Keratinocyte (primary cell): ENCODE measurements around the gene GOLGA6L7.

Source experiments
- EZH2 ChIP-seq: IDR thresholded peaks from one replicate; pipeline ENCODE4 v1.6.1; 2012; ENCODE audit warnings: inconsistent platforms, mild to moderate bottlenecking, low read length, moderate library complexity
- TF ChIP-seq, protein P1 (sequence below), 3 experiments: IDR thresholded peaks in 1 of 3; conservative IDR thresholded peaks in 1 of 3; optimal IDR thresholded peaks in 1 of 3; 2 replicates in 2 of 3; 3 replicates in 1 of 3; pipeline versions ENCODE3 to v1.5.1; 2011; ENCODE audit warnings: low read length in 3 of 3, mild to moderate bottlenecking in 3 of 3, moderate library complexity in 2 of 3, control low read depth in 1 of 3, inconsistent platforms in 1 of 3; ENCODE audit not compliant: insufficient read depth in 2 of 3; ENCODE audit errors: extremely low read depth in 1 of 3

DNA sequence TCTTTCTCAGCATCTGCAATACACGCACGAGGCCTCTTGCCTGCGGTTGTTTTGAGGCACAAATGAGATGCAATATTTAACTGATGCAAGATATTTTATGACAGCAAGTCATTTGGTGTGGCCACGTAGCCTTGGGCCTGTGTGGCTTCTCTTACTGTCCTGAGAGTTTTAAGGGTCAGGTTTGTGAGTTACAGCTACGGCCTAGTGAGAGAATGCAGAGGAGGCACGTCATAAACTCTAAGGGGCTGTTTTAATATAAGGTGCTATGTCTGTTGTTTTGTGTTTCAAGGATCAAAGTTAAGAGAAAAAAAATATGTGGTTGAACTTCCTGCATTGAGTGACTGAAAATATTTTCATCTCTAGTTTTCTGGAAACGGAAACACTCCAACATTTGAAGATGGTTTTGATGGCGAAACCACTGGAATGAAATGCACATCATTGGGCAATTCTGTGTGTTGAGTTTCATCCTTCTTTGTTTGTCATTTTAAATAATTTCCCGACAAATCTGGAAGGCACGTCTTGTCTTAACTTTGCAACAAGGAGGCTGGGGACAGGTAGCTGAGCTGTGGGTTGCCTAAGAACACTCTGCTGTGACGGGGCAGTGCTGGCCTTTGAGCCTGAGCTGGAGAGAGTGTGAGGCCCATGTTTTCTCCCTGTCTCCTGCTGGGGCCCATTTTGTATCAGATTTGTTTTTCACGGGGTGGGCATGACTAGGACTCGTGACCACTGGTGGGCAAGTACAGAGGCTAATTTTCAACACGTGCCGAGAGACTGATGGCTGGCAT lies 42.5 kb upstream of the GOLGA6L7 start:
- TF ChIP-seq, protein P1, sequence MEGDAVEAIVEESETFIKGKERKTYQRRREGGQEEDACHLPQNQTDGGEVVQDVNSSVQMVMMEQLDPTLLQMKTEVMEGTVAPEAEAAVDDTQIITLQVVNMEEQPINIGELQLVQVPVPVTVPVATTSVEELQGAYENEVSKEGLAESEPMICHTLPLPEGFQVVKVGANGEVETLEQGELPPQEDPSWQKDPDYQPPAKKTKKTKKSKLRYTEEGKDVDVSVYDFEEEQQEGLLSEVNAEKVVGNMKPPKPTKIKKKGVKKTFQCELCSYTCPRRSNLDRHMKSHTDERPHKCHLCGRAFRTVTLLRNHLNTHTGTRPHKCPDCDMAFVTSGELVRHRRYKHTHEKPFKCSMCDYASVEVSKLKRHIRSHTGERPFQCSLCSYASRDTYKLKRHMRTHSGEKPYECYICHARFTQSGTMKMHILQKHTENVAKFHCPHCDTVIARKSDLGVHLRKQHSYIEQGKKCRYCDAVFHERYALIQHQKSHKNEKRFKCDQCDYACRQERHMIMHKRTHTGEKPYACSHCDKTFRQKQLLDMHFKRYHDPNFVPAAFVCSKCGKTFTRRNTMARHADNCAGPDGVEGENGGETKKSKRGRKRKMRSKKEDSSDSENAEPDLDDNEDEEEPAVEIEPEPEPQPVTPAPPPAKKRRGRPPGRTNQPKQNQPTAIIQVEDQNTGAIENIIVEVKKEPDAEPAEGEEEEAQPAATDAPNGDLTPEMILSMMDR (optimal IDR thresholded peaks at IDR 0.05 in 1 of 3, IDR thresholded peaks at IDR 0.05 in 1 of 3, conservative IDR thresholded peaks at IDR 0.05 in 1 of 3; ENCODE audit: extremely low read depth in 1 of 3, insufficient read depth in 2 of 3, low read length in 3 of 3) = no peak
- no peak for TF ChIP-seq EZH2
